ENCODE results near the gene TEX29. TPM values are rescaled to one million over a fixed set of nuclear protein-coding genes. Genes with fewer than 3 reads are reported as not detected.

TEX29 gene
- total RNA-seq, 4 donors from 2014 or later, result not detected

GRCh38 chr13:111335298-111335697, 14.9 kb downstream of the TEX29 start:
- intact Hi-C loops (cut with DNase I), result no loop called here
- no peaks in the 10 kb centered on the region for H3K9me3 ChIP-seq
- WGBS, 2 donors, result 58 to 64% methylated on average over 5 of the region's 5 CpGs

DNA sequence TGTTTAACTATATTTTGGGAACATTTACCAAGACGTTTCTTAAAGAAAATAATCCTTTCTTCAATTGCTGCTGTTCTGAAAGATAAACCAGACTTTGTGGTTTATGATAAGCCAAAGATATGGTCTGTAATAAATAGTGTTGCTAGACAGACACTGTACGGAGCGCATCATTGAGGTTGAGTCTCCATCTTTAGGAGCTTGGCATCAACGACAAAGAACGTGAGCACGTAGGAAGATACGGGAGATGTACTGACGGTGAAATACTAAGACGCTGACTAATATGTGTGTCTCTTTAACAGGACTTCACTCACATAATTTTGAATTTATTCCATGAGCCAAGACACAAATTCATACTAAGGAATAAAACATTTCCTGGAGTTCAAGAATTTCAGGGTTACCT, 16.2 kb downstream of the TEX29 start:
- no peaks in the 10 kb centered on the region for H3K36me3 ChIP-seq
- H3K4me1 ChIP-seq, result no peaks in the 10 kb centered on the region
- intact Hi-C loops (cut with DNase I), result no loop called here
- 94 to 95% methylated on average over 9 of the region's 9 CpGs for WGBS, 2 donors
- H3K9me3 ChIP-seq, result no peaks in the 10 kb centered on the region
- H3K27ac ChIP-seq, result no peak overlapping the region
- H3K27me3 ChIP-seq, result no peaks in the 10 kb centered on the region
- DNase-seq, result no peak
- H3K4me3 ChIP-seq (replicated peaks in 1 of 3), result no peak overlapping the region
- no peak for TF ChIP-seq CTCF (IDR thresholded peaks at IDR 0.05)
- TF ChIP-seq POLR2A (IDR thresholded peaks at IDR 0.05), result no peak

More at GRCh38 chr13:111335298-111335697, 14.9 kb downstream of the TEX29 start:
- Histone ChIP-seq H3K27ac (no peak overlapping the region), H3K4me3 (replicated peaks in 1 of 3) (no peak overlapping the region), H3K4me1 (no peaks in the 10 kb centered on the region), H3K27me3 (no peaks in the 10 kb centered on the region), H3K36me3 (no peaks in the 10 kb centered on the region)
- peak in 1 of 2 donors; percentile 9 for DNase-seq
- no peak for TF ChIP-seq POLR2A (IDR thresholded peaks at IDR 0.05)
- no peak for TF ChIP-seq CTCF (IDR thresholded peaks at IDR 0.05)

GRCh38 chr13:111337206-111337605, 16.8 kb downstream of the TEX29 start:
- Histone ChIP-seq H3K36me3 (no peaks in the 10 kb centered on the region), H3K9me3 (no peaks in the 10 kb centered on the region), H3K27me3 (no peaks in the 10 kb centered on the region), H3K27ac (no peak overlapping the region), H3K4me3 (replicated peaks in 1 of 3) (no peak overlapping the region), H3K4me1 (no peaks in the 10 kb centered on the region)
- TF ChIP-seq CTCF (IDR thresholded peaks at IDR 0.05) (no peak), POLR2A (IDR thresholded peaks at IDR 0.05) (no peak)
- WGBS, 2 donors, result 84 to 92% methylated on average over 4 of the region's 4 CpGs
- intact Hi-C loops (cut with DNase I), result no loop called here
- no peak for DNase-seq

GRCh38 chr13:111337741-111338140, 17.3 kb downstream of the TEX29 start:
- TF ChIP-seq CTCF (IDR thresholded peaks at IDR 0.05) (no peak), POLR2A (IDR thresholded peaks at IDR 0.05) (no peak)
- intact Hi-C loops (cut with DNase I), result no loop called here
- Histone ChIP-seq H3K27me3 (no peaks in the 10 kb centered on the region), H3K36me3 (no peaks in the 10 kb centered on the region), H3K9me3 (no peaks in the 10 kb centered on the region), H3K4me1 (no peaks in the 10 kb centered on the region), H3K4me3 (replicated peaks in 1 of 3) (no peak overlapping the region), H3K27ac (no peak overlapping the region)
- WGBS, 2 donors, result 92 to 95% methylated on average over 9 of the region's 9 CpGs
- no peak for DNase-seq

GRCh38 chr13:111338841-111339240, 18.4 kb downstream of the TEX29 start:
- Histone ChIP-seq H3K9me3 (no peaks in the 10 kb centered on the region), H3K27ac (no peak overlapping the region), H3K4me3 (replicated peaks in 1 of 3) (no peak overlapping the region), H3K4me1 (no peaks in the 10 kb centered on the region), H3K27me3 (no peaks in the 10 kb centered on the region), H3K36me3 (no peaks in the 10 kb centered on the region)
- intact Hi-C loops (cut with DNase I), result no loop called here
- no peak for TF ChIP-seq CTCF (IDR thresholded peaks at IDR 0.05)
- TF ChIP-seq POLR2A (IDR thresholded peaks at IDR 0.05), result no peak
- WGBS, 2 donors, result 82 to 85% methylated on average over 10 to 11 of the region's 11 CpGs
- no peak for DNase-seq
